GM21576 (cell line): ENCODE data around the gene COL1A2.

ENCODE experiments used
- ATAC-seq: cut with Tn5 transposase; IDR thresholded peaks from one replicate; pipeline ENCODE4 v1.9.1; 2021; ENCODE audit warnings: mild to moderate bottlenecking, moderate library complexity; ENCODE audit not compliant: unreplicated experiment

Gene COL1A2

DNA sequence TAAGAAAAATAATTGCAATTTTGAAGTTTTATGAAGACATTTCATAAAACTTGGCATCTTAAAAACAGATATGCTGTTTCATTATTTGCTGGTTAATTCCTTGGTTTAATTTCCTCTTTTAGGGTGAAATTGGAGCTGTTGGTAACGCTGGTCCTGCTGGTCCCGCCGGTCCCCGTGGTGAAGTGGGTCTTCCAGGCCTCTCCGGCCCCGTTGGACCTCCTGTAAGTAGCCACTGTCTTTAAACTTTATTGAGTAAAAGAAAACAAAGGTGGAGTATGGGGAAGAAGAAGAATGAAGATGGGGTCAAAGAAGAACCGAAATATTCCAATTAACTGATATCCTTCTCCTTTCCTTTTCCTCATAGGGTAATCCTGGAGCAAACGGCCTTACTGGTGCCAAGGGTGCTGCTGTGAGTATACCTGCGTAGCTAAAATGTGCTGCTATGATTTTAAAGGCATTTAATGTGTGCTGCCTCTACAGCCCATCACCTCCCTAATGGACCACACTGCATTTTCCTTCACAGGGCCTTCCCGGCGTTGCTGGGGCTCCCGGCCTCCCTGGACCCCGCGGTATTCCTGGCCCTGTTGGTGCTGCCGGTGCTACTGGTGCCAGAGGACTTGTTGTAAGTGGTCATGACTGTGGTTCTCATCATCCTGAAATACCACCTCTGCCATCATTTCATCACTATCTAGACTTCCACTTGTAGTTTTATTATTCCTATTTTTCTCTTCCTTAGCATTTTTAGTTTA, 14.7 kb downstream of the COL1A2 start:
- no peak for ATAC-seq

DNA sequence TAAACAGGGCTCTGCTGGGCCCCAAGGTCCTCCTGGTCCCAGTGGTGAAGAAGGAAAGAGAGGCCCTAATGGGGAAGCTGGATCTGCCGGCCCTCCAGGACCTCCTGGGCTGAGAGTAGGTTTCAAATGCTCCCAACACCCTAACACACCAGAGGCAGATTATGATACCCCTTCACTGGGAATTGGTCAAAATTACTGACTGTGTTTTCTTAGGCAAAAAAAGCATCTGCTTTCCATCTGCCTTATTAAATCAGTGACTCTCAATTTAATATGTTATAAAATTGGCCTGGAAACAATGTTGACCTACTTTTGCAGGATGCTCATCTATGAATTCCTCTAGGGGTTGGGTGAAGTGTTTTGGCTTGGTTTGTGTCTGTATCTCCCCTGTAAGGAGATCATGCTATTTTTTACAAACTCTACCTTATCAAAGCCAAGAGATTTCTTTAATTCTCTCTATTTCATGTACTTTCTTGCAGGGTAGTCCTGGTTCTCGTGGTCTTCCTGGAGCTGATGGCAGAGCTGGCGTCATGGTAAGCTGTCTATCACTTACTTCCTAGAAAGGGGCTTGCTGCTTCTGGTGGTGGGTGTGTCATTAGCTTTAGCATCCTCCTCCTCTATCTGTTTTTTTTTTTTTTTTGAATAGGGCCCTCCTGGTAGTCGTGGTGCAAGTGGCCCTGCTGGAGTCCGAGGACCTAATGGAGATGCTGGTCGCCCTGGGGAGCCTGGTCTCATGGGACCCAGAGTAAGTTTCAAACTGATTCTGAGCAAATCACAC, 15.9 kb downstream of the COL1A2 start:
- no peak for ATAC-seq

- no peak for ATAC-seq
Measured at GRCh38 chr7:94411188-94411466, 16.4 kb downstream of the COL1A2 start.

DNA sequence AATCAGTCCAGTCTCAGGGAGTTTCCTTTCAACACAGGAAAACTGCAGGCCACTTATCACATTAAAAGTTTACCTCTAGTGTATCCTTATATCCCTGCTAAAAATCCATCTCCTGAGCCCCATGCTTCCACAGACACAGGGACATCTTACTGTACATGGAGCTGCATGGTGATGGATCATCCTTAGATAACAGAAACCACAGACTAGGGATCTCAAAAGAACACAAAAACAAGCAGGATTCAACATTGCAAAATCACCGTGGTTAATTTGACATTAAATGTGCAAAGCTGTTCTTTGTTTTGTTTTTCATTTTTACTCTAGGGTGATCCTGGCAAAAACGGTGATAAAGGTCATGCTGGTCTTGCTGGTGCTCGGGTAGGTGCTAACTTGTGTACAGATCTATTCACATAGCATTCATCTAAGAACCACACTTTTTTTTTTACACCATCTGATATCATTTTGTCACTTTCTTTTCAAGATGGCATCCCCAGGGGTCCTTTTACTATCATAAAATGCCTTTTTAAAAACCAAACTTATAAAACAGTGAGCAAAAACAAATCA, 18.1 kb downstream of the COL1A2 start:
- ATAC-seq, result no peak

DNA sequence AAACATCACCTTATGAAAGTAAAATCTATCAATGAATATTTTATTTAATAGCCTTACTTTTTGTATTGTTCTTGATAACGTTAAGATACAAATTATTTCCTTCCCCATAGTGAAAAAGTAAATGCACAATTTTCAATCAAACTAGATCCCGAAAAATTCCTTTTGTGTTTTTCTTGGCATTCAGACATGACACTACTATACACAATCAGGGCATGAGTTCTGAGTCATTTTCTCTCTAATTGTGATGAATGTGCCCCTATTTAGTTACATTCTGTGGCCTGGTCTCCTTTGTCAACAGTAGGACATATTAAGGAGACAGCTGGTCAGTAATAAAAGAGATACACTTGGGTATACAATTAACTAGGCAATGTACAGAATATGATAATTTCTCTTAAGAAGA, 19.8 kb downstream of the COL1A2 start:
- no peak for ATAC-seq

- no peak for ATAC-seq
Measured at GRCh38 chr7:94414980-94415379, 20.3 kb downstream of the COL1A2 start.

GRCh38 chr7:94417306-94417705, 22.6 kb downstream of the COL1A2 start:
- no peak for ATAC-seq

DNA sequence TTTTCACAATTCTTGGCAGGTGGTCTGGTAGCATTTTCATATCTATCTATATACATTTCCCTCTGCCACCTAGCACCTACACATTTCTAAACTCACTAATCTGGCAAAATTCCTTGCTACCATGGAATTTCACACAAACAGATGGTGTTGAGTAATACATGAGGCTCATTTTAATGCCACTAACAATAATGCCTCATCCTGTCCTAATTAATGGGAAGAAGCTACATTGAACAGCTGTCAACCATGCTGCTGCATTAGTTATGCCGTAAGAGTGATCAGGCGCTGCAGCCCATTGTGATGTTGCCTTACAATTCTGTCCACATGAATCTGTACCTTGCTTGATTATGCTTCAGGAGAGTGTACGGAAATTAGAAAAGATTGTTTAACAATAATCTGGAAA, 23.2 kb downstream of the COL1A2 start:
- no peak for ATAC-seq

- ATAC-seq, result no peak
Measured at GRCh38 chr7:94418851-94419250, 24.2 kb downstream of the COL1A2 start.

DNA sequence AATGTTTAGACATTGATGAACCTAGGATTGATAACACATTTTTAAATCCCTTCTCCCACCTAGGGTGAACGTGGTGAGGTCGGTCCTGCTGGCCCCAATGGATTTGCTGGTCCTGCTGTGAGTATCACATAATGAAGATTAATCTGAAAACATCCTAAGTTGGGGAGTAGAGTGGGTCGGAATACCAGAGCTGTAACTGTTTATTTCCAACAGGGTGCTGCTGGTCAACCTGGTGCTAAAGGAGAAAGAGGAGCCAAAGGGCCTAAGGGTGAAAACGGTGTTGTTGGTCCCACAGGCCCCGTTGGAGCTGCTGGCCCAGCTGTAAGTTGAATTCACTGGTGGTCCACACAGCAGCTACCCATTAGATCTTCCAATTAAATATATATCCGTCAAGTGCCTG, 25.6 kb downstream of the COL1A2 start:
- no peak for ATAC-seq

DNA sequence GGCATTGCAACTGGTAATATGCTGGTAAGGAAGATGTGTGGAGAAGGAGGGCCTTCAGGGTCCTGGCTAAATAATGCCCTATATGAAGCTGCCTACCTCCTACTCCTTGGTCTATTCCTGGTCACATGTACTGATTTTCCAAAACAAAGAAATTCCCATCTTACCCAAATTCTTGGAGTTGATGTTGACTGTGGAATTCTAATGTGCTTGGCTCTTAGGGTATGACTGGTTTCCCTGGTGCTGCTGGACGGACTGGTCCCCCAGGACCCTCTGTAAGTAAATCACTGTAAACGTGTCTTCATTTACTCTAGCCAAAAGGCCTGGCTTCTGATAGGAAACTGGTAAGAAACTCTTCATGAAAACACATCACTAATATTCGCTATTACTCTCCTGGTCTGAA, 27.0 kb downstream of the COL1A2 start:
- ATAC-seq, result no peak

DNA sequence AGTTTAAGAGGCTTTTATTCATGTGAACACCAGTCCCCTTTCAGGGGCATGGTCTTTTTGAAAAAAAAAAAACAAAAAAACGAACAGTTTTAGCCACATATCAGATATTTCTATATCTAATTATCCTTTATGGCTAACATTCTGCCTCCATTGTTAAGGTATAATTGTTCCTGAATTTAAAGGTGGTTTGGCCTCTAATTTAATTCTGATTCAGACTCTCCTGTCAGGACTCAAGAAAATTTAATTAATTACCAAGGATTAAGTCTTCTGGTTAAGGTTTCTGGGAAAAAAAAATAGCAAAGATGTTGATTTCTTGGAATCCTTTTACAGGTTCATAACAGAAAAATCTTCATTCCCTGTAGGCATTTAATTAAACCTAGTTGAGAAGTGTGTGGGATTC, 27.4 kb downstream of the COL1A2 start:
- no peak for ATAC-seq

DNA sequence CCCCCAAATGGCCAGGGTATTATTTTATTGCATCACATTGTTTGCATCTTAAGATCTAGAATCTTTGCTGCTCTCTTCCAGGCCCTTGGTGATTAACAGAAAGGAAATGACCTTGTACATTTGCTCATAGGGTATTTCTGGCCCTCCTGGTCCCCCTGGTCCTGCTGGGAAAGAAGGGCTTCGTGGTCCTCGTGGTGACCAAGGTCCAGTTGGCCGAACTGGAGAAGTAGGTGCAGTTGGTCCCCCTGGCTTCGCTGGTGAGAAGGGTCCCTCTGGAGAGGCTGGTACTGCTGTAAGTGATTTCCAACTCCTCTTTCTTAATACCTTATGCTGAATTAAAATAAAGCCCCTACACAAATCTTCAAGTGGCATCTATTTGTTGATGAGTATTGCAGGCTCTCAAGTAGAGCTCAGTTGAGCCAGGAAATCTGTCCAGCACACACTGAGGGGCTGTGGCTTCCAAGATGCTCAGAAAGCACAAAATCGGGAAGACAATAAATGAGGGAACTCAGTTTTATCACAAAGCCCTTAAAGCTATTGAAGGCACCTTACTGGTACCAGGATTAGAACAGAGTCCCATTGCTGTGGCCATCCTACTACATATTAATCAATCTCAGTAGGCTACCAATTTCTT, 28.2 kb downstream of the COL1A2 start:
- ATAC-seq, result no peak

GRCh38 chr7:94423863-94424735, 29.4 kb downstream of the COL1A2 start:
- no peak for ATAC-seq

DNA sequence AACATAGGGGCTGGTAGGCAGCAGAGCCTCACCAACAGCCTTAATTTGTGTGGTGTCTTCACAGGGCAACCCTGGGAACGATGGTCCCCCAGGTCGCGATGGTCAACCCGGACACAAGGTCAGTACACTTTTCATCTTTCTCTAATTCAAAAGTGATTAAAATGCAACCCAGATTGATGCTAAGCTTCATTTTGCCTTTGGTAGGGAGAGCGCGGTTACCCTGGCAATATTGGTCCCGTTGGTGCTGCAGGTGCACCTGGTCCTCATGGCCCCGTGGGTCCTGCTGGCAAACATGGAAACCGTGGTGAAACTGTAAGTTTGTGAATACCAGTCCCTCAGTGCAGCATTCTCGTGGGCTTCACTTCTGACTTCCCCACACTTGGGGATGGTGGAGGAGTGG, 30.9 kb downstream of the COL1A2 start:
- ATAC-seq, result no peak

DNA sequence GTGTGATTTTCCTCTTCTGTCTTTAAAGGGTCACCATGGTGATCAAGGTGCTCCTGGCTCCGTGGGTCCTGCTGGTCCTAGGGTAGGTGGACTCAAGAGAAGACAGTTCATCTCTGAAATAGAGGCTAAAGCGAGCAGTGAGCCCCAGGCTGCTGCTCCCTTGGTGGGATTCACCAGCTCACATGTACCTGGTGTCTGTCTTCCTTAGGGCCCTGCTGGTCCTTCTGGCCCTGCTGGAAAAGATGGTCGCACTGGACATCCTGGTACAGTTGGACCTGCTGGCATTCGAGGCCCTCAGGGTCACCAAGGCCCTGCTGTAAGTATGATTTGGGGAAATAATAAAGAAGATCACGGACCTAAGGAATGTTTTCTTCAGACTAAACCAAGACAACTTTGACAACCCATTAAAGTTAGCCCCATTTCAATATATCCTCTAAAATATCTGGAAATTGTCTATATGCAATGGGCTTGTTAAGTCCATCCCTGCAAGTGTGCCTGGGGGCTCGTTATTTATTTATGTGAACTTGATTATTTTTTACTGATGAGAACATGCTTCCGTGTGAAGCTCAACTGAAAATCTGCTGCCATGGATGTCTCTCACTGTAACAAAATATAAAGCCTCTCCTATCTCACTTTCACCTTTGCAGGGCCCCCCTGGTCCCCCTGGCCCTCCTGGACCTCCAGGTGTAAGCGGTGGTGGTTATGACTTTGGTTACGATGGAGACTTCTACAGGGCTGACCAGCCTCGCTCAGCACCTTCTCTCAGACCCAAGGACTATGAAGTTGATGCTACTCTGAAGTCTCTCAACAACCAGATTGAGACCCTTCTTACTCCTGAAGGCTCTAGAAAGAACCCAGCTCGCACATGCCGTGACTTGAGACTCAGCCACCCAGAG, 32.5 kb downstream of the COL1A2 start:
- no peak for ATAC-seq

DNA sequence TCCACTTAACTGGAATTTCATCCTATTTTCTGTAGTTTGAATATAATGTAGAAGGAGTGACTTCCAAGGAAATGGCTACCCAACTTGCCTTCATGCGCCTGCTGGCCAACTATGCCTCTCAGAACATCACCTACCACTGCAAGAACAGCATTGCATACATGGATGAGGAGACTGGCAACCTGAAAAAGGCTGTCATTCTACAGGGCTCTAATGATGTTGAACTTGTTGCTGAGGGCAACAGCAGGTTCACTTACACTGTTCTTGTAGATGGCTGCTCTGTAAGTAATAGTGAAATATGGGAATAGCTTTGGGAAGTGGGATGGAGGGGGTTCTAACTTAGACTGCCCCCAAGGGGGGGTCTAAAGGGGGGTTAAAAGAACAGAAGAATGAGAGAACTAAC, 34.5 kb downstream of the COL1A2 start:
- ATAC-seq, result no peak

DNA sequence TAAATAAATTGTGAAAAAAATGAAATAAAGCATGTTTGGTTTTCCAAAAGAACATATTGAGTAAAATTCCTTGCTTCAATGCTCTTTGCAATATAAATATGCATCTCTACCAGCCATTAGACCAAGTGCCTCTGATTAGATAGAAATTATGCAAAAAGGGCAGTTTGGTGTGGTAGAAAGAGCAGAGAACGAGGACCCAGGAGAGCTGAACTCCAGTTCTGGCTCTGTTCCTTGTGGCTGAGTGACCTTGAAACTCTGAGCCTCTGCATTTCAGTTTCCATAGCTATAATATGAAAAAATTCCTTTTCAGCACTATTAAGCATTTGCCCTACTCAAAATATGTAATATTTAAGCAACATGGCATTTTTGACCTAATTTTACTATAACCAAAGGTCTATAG, 36.5 kb downstream of the COL1A2 start:
- no peak for ATAC-seq

- no peak for ATAC-seq
Measured at GRCh38 chr7:94431619-94432280, 37.1 kb downstream of the COL1A2 start.
